Anterior cingulate cortex (tissue), 58 donors: ENCODE measurements around the gene TGFBR3.
A peak's percentile ranks its signal among the peaks of the same experiment; 100 is the strongest.

Experiments
- DNase-seq, 58 donors: peaks; one replicate each; lab custom pipeline; 2025; lab: John Stamatoyannopoulos, UW

Gene TGFBR3

GRCh38 chr1:91884459-91885212 lies 1.3 kb downstream of the TGFBR3 start:
- peak in 22 of 58 donors; percentile 0 to 61 (median 14) for DNase-seq

- no peak for DNase-seq
These were observed 2.5 kb downstream of the TGFBR3 start for GRCh38 chr1:91883470-91883869.

GRCh38 chr1:91881280-91881679 lies 4.7 kb downstream of the TGFBR3 start:
- DNase-seq, result peak in 1 of 58 donors; percentile 2

GRCh38 chr1:91879733-91880132 lies 6.2 kb downstream of the TGFBR3 start:
- no peak for DNase-seq

GRCh38 chr1:91877574-91878208 lies 8.3 kb downstream of the TGFBR3 start:
- DNase-seq, result no peak

GRCh38 chr1:91876781-91877573 lies 9.0 kb downstream of the TGFBR3 start:
- DNase-seq, result no peak

GRCh38 chr1:91876040-91876470 lies 9.9 kb downstream of the TGFBR3 start:
- no peak for DNase-seq

- DNase-seq, result no peak
These were observed 11.8 kb downstream of the TGFBR3 start for GRCh38 chr1:91874167-91874566.

- no peak for DNase-seq
These were observed 13.3 kb downstream of the TGFBR3 start for GRCh38 chr1:91872559-91873081.

GRCh38 chr1:91872000-91872399 lies 14.0 kb downstream of the TGFBR3 start:
- no peak for DNase-seq

GRCh38 chr1:91870322-91870721 lies 15.6 kb downstream of the TGFBR3 start:
- DNase-seq, result no peak

- no peak for DNase-seq
These were observed 19.5 kb downstream of the TGFBR3 start for GRCh38 chr1:91866425-91866824.

GRCh38 chr1:91864017-91864700 lies 21.8 kb downstream of the TGFBR3 start:
- DNase-seq, result no peak

GRCh38 chr1:91863498-91863897 lies 22.5 kb downstream of the TGFBR3 start:
- DNase-seq, result no peak

GRCh38 chr1:91862120-91862519 lies 23.8 kb downstream of the TGFBR3 start:
- DNase-seq, result no peak

- DNase-seq, result no peak
These were observed 28.3 kb downstream of the TGFBR3 start for GRCh38 chr1:91857557-91858239.

GRCh38 chr1:91856996-91857395 lies 29.0 kb downstream of the TGFBR3 start:
- DNase-seq, result no peak

GRCh38 chr1:91854852-91855534 lies 31.0 kb downstream of the TGFBR3 start:
- no peak for DNase-seq

GRCh38 chr1:91853397-91853796 lies 32.6 kb downstream of the TGFBR3 start:
- DNase-seq, result no peak
